NCI-H2227 (cell line): ENCODE measurements around the gene SDK2.

ENCODE experiments used
- DNase-seq: peaks from one replicate; lab custom pipeline; 2025; ENCODE audit not compliant: unreplicated experiment; lab: John Stamatoyannopoulos, UW

SDK2 gene

DNA sequence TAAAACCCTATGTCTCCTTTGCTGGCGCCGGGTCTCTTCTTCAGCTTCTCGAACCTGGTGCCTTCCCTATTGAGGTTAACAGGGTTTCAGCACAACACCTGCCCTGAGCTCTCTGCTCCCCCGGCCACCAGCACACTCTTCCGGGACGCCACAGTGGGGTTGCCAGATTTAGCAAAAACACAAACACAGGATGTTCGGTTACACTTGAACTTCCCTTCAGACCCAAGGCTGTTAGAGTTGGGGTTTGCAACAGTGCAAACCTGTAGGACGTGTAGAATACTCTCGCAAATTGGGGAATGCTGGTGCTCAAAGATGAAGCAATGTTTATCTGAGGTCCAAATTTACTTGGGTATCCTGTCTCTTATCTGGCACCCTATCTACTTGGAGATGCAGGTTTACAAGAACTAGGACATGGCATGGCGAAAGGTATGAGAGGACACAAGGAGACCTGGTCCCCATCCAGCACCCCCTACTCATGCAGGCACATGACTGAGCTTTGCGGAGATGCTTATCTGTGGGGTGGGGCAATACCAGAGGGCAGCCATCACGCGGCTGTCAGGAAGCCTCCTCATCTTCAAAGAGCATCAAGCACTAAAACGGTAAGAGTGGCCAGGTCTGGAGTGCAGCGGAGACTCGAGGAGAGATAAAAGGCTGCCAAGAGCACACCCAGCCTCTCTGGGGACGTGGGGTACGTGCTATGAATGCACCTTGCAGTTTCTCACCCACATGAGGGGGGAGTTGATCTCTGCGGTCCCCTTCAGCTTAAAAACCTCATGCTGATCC is 52.8 kb downstream of the SDK2 start:
- no peak for DNase-seq

DNA sequence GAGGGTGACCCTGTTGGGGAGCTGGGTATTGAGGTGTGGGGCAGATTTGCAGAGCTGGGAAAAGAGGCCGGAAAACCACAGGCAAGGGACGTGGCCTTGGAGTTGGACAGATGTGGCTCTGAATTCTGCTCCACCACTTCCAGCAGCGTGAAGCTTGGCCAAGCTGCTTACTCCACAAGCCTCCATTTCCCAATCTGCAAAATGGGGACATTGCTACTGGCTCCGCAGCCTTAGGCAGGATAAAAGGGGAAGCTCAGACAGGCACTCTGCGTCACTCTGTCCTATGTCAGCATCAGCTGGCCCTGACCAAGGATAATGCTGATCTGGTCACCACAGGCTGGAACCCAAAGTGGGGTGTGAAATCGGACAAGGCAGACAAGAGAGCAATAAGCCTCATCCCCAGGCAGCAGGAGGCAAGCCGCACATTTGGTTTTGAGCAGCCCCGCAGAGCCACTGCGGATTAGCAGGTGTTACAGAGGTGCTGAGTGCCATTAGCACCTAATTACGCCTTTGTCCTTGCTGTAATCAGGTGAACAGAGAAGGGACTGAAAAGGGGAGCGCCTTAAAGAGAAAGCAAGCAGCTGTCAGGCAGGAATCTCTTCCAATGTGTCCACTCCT is 54.8 kb downstream of the SDK2 start:
- DNase-seq: peak; percentile 45

DNA sequence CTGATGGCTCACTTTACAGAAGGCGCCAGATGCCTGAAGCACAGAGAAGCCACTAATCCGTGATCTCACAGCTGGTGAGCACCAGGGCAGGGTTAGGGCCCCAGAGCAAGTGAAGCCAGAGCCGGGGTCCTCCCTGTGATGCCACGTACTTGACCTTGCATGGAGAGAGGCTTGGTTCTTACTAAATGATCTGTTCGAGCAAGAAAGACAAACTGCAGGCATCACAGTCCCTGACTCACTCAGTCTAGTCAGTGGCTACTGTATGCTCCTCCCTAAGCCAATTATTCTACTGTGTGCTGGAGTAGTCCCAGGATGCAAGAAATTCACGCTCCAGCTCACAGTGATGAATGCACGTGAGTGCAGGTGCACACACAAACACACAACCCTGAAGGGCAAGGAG is 55.4 kb downstream of the SDK2 start:
- DNase-seq: peak; percentile 59

DNA sequence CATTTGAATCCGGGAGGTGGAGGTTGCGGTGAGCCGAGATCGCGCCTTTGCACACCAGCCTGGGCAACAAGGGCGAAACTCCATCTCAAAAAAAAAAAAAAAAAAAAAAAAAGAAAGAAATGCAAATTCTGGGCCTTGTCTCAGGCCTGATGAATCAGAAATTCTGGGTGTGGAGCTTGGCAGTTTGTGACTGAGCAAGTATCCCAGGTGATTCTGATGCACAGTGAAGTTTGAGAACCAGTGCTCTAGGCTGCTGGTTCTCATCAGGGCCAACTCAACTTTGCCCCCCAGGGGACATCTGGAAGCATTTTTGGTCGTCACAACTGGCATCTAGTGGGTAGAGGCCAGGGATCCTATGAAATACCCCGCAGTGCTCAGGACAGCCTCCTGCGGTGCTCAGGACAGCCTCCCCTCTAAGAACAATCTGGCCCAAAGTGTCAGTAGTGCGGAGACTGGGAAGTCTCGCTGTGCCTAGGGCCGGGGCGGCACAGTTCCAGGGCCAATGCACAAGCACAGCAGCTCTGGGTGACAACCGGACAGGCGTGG is 55.9 kb downstream of the SDK2 start:
- DNase-seq: no peak

DNA sequence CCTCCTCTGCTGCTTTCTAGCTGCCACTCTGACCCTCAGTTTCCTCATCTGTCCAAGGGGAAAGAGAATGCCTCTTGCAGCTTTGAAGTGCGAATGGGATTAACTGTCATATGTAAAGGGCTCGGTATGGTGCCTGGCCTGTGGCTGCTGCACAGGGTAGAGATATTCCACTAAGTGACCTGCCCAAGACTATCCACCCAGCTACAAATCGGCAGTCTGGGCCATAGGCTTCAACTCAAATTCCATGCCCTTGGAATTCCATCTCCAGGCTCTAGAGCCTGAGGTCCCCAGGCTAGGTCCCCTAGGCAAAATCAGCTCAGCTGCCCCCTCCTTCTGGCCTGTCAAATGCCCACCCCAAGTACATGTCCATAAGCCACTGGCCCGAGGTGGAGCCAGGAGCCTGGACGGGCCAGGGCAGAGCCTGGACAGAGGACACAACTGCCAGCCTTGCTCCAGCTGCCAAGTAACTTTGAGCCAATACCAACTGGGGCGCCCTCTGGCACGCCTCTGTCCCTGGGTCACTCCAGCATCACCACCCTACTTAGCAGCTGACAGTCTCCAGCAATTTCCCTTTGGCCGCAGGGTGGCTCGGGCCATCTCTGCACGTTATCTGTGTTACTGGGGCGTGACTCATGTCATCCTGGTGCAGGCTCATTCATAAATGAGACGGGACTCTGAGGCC is 57.2 kb downstream of the SDK2 start:
- DNase-seq: no peak

DNA sequence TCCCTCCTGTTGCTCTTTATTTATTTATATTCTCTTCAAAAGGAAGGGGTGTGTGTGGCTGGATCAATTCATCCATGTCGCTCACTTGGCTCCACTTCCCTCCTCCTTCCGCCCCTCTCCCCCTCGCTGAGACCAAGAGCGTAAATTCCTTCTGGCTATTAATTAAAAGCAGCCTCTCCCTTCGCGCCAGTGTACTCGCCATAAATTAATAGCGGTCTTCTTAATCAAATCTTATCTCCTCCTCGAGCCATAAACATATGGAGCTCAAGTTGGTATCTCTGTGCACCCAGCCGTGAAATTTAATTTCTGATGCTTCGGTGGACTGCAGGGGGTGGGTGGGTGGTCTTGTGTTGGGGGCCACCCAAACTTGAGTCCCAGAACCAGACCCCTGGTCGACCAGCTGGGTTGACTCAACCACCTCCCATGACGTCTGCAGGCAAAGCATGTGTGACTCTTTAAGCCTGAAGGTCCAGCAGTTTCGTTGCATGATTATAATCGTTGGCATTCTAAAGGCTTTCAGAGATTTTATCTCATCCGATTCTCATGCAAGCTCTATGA is 57.9 kb downstream of the SDK2 start:
- no peak for DNase-seq

DNA sequence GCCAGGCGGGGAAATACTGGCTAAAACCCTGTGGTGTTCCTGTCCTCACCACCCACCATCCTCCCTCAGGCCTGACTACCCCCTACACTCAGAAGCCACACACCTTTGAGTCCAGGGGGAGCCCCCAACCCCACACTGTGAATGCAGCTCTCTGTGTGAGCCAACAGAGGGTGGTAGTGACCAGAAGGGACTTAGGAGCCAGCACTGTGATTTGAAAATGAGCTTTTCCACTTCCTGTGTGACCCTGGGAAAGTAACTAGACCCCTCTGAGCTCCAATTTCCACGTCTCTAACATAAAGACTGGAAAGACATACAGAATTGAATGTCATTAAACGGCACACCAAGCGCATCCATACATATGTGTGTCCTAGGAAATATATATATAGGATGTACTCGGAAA is 58.7 kb downstream of the SDK2 start:
- DNase-seq: no peak

DNA sequence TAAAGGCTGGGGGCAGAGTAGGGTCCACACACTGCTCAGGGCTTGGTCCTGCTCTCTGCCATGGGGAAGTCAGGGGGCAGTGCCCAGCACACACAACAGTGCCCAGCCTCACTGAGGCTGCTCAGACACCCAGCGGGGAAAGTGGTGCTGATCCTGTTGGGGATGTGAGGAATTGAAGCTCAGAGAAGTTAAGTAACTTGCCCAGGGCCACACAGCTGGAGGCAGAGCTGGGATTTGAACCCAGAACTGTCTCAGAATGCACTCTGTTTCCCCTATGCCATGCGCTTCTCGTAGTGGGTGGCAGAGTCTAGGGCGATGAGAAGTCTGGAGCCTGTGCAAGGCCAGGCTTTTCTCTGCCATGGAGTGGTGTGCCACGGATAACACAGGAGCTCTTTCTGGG is 59.3 kb downstream of the SDK2 start:
- DNase-seq: no peak

DNA sequence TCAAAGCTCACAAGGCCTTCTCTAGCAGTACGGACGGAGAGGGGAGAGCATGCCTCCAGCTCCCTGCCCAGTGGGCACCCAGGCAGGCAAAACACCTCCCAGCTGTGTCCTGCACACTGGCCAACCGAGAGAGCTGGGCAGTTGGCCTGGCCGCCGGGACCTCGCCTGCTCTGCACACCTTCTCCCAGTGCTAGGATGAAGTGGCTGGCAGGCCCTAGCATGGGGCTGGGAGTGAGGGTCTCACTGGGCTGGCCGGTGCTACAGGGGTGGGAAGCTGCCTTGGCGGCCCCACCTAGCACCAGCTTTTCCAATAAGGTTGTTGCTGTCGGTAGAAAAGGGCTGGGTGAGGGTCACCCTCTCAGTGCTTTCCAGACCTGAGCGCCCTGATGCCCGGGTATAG is 60.2 kb downstream of the SDK2 start:
- DNase-seq: no peak

DNA sequence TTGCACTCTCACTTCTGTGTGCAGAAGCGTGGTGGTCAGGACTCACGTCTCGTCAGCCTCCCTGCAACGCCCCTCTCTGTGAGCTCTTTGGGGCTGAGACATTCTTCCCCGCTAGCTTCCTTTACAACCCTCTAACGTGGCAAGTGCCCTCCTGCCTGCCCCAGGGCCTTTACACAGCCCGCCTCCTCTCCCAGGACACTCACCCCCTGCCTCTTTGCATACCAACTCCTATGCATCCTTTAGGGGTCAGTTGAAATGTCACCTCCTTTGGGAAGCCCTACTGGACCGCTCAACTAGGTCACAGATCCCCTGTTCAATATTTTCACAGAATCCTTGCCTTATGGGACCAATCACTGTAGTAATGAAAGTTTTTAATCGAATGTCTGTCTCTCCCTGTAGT is 61.4 kb downstream of the SDK2 start:
- DNase-seq: no peak

DNA sequence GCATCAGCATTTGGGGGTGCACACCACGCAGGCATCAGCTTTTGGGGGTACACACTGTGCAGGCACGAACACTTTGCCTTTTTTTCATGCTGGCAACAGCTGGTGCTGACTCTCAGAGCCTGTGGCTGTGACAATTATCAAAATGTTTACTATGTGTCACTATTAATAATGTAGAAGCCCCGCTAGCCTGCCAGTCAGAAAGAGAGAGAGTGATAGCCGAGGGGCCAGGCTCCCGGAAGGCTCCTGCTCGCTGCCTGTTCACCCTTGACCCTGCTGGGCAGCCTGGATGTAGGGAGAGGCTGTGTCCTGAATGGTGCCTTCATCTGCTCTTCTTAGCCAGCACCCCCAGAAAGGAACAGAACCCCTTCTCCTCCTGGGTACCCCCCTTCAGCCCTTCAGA is 61.9 kb downstream of the SDK2 start:
- no peak for DNase-seq

DNA sequence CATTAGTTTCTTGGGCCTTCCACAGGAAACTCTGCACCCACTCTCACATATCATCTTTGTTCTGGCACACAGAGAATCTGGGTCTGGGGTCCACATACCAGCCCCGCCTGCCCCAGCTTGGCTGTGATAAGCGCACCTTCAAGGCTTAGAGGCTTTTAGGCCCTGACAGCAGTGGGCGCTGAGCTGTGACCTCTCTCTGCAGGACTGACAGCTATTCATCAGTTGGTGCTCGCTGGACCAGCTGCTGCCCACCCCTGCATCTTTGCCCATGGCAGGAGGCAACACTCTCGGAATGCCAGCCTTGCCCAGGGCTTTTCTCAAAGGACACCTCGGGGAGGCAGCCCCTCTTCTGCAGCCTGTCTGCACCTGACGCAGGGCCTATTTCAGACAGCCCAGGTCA is 62.9 kb downstream of the SDK2 start:
- DNase-seq: no peak

DNA sequence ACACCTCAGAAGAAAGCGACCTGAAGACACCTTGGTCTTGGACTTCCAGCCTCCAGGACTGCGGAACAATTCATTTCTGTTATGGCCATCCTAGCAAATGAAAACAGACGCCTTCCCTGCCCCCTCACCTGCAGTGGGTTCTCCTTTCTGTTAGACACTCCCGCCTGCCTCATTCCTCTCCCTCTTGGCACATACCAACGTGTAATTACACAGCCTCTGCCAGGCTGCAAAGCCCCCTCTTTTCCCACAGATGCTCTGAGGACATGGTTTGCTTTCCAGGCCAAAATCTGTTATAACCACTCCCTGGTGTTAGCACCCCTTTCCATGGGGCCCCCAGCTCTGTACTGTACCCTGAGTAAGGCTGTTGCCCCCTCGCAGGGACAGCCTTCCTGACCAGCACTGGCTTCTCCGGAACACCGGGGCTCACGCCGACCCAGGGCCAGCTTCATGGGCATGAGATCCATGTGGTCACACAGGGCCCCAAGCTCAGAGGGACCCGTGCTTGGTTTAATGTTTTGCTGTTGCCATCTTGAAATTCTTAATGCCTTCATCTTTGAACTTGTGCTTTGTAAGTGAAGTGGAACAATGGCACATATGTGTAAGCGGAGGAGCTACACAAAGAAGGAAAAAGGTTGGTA is 64.1 kb downstream of the SDK2 start:
- no peak for DNase-seq

DNA sequence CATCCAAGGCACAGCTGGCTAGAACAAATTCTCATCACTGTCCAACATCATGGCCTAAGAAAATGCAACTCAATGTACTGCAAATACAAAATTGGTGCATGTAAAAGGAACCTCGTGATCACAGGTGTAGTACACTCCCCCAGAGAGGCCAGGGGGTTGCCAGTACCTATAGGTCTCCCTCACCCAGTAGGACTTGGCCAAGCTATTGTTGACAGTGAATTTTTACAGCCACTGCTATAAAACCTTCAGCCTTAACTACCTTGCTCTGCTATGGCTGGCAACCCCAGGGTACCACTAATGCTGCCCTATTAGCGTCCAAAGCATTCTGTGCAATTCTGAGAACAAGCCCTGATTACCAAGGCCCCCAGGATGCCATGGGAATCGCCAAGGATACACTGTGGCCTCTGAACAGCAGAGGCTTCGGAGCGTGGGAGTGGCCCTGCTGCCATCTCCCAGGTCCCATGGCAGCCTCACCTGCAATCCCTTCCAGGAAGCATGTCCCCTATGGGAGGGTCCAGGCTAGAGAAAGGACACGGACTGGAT is 67.6 kb downstream of the SDK2 start:
- DNase-seq: no peak

DNA sequence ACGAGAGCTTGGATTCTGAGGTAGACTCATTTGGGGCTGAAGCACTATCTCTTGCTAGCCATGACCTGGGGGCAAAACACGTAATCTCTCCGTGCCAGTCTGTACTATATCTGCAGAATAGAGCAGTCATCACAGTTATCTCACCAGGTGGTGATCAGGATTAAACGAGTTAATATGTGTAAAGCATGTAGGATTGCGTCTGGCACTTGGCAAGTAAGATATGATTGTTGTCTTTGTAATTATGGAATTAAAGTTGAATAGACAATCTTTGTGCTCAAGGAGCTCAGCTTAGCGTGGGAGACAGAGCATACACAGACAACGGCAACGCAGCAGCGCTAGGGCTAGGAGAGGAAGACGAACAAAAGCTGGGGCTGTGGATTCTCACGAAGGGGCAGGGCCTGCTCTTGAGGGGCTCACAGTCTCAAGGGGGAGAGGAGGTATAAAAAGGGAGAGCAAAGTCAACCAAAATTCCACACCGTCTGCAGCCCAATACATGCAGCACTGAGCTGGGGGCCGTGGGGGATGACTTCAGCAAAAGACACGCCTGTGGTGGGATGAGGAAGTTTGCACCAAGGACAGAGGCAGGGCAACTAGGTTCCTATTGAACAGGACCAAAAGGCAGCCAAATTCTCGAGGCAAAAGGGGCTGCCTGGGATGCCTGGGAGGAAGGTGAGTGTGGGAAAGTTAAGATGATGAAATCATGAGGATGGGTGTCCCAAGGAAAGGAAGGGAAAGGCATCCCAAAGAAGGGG is 68.6 kb downstream of the SDK2 start:
- DNase-seq: peak; percentile 63

DNA sequence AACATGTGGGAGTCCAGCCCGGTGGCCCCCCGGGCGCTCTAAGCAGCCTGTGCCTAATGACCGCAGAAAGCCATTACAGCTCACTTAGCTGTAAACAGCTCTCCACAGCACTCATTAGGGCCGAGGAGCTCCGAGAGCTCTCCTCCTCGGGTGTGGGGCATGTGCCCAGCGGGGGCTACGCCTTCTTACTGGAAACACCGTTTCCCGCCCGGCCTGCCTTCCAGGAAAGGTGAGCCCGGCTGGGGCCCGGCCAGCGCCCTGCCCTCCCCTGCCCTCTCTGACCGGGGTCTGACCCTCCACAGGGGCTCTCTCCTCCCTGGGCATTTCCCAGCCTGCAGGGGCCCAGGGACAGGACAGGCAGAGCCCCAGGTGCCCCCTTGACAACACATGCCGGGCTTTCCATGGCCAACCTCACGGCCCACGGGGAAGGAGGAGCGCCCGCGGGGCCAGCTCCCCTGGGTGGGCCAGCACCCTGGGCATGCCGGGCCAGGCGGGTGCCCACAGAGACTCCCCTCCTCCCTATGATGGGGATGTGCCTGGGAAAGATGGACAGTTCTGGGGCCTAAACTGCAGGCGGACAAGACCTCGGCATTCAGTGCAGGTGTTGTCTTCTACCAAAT is 72.6 kb downstream of the SDK2 start:
- DNase-seq: peak; percentile 58

DNA sequence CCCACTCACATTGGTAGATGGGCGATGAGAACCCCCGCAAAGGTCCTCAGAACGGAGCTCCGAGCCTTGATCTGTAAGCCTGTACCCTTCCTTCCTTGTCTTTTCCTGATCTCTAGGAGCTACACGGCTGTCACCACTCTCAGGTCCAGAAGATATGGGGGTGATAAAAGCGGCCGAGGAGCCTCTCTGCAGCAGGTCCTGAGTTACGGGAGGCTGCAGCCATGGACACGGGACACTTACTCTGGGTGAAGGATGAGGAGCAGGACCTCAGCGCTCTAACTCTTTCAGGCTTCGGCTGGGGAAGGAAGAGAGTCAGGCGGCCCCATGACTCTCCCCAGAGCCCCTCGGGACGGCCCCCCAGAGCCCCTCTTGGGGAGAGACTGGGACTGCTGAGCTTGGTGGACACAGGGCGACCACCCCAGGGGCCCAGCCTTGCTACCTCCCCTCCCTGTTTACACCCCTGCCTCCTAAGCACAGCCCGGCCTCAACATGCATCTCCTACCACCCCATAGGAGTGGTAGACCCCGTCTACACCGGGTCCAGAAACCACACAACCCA is 74.4 kb downstream of the SDK2 start:
- DNase-seq: no peak

DNA sequence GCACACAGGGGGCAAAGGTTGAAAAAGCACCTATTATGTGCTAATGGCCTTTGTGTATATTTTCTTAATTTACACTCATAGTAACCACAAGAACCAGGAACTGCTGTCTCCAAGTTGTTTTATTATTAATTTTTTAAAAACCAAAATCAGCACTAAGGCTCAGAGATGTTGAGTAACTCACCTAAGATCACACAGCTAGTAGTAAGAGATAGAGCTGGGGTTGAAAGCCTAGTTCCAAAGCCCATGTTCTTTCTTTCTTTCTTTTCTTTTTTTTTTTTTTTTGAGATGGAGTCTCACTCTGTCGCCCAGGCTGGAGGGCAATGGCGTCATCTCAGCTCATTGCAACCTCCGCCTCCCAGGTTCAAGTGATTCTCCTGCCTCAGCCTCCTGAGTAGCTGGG is 75.3 kb downstream of the SDK2 start:
- DNase-seq: no peak
